NCI-H526 treated with DMSO at 0.1 percent for 48 hours (cell line): ENCODE data around the gene TMEM132E.

ENCODE experiments used
- DNase-seq: peaks from one replicate; lab custom pipeline; 2025; lab: John Stamatoyannopoulos, UW

TMEM132E gene

DNA sequence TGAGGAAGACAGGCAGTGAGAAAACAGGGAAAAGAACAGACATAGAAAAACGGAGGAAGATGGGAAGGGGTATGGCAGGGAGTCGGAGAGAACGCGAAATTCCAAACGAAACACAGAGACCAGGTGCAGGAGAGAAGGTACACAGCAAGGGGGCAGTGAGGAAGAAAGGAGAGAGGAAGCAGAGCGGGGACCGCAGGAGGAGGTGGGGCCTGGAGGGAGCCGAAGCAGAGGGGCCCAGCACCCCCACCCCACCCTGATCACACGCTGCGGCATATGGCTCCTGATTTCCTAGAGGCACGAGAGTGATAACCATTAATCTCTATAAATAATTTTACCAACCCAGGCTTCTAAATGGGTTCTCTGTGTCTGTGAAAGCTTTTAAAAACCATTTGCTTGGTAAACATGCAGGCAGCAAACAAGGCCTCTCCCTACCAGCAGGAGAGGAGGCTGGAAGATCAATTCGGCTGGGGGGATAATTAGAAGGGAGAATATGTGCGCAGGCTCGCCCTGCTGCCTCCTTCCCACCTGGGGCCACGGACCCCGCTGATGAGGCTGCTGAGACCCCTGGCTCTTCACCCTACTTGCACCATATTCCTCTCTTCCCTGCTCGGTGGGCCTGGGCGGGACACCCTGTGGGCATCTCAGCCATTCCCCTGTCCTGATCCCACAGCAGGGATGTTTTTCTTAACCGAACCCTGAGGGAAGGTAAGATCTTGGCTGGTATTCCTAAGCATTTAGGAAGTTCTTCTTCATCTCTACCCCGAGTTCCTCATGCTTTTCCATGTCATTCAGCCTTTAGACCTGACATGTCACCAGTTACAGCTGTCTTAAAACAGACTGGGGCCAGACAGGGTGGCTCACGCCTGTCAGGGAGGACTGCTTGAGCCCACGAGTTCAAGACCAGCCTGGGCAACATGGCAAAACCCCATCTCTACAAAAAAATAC lies 86.7 kb downstream of the TMEM132E start:
- DNase-seq = no peak

DNA sequence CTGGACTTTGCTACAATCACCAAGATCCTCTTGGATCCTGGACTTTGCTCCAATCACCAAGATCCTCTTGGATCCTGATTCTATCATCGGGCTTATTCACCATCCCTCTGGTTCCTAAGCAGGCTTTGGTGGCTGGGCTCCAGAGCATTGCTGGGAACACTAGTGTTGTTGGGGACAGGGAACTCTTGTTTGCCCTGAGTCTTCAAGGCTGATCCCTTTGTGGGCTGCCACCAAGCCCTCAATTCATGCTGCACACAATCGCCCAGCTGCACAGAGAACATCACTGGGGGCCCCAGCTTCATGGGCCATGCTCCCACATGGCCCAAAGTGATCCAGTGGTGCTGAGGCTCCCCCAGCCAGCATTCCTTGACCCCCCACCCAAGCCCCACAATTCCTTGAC lies 88.3 kb downstream of the TMEM132E start:
- DNase-seq = no peak

DNA sequence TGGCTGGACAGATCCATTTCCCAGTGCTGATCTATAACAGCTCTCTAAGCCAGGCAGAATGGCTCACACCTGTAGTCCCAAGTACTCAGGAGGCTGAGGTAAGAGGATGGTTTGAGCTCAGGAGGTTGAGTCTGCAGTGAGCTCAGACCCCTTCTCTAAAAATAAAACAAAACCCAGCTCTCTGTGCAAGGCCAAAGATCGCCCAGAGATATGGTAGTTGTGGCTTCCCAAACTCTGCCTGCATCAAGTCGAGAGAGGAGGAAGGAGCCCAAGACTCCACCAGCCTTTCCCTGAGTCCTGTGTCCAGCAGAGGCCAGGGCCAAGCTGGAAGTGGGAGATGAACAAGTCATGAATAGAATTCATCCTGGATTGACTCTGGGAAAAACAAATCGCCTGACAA lies 88.8 kb downstream of the TMEM132E start:
- DNase-seq = no peak

DNA sequence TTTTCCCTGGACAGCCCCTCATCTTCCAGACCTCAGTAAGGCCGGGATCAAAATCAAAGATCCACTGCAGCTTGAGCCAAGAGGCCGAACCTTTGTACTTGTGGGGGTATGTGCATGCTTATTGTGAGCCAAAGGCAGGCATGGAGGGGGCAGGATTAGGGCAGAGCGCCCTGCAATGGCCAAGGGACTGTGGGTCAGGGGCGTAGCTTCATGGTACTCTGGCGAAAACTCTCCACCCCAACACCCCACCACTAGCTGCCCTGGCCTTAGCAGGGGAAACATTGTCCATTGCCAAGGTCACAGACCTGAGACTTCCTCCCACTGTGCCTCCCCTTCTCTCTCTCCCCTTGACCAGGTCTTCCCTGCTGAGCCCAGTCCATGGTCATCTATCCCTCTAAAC lies 90.1 kb downstream of the TMEM132E start:
- no peak for DNase-seq

DNA sequence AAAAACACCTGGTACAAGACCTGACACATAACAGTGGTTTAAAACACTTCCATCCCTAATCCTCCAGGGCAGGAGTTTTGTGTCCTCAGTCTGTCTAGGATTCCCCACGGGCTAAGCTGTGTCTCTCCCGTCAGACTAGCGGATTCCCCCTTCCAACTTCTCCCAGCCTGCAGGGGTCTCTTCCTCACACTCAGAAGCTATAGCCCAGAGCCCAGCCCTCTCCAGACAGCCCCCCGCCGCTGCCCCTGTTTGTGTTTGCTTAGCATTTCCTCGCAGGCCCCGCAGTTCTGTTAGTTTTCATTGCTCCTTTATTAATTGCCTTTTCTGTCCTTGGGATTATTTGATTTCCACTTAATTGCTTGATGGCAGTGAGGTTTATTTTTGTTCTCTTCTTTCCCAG lies 91.2 kb downstream of the TMEM132E start:
- no peak for DNase-seq

DNA sequence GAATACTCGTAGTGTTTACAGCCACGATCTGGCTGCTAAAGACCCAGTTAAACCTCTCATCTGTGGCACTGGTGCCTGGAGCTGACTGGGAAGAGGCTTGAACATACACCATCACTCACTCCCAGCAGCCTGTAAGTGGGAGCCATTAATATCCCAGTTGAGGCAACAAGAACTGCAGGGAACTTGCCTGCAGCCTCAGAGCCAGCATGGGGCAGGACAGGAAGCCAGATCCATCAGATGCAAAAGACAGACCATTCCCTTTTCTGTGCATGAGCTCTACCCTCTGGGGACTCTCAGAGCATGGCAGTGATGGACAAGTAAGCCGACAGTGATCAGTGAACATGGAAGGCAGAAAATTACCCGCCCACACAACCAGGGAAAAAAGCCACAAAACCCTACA lies 91.8 kb downstream of the TMEM132E start:
- no peak for DNase-seq

DNA sequence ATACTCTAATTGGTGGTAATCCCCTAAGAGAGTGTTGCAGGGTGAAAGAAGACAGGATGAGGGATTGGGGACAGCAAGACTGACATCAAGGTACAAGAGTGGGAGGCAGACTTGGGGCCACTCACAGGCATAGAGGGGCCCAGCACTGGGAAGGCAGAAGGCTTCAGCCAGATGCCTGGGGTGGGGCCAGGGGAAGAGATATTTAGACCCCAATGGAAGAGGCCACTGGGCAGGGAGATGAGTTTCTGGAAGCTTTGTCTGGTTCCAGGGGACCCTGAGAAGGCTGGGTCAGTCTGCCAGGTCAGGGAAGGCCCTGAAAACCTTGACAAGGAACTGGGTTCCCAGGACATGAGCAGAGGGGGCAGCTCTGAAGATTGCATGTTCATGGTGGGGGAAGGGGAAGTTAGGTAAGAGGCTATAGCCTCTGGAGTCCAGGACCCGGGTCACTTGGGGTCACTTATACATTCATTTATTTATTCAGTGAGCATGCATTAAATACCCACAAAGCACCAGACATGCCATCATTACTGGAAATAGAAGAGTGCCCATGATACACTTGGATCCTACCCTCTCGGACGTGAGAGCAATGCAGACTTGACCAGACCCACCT lies 92.9 kb downstream of the TMEM132E start:
- no peak for DNase-seq

DNA sequence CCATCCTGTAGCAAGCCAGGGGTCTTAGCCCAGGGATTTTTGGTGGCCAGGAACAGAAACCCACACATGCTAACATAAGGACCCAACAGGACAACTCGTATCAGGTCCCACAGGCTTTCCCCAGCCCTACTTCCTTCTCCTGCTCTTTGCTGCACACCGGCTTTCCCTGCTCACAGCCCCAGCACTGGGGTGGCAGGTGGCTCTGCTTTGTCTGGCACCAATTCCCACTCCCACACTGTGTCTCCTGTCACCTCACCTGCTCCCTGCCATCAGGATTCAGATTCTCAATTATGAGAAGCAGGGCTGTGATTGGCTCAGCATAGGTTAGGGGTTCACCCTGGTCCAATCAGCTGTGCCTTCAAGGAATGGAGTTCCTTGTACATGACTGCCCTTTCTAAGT lies 94.1 kb downstream of the TMEM132E start:
- DNase-seq = no peak

DNA sequence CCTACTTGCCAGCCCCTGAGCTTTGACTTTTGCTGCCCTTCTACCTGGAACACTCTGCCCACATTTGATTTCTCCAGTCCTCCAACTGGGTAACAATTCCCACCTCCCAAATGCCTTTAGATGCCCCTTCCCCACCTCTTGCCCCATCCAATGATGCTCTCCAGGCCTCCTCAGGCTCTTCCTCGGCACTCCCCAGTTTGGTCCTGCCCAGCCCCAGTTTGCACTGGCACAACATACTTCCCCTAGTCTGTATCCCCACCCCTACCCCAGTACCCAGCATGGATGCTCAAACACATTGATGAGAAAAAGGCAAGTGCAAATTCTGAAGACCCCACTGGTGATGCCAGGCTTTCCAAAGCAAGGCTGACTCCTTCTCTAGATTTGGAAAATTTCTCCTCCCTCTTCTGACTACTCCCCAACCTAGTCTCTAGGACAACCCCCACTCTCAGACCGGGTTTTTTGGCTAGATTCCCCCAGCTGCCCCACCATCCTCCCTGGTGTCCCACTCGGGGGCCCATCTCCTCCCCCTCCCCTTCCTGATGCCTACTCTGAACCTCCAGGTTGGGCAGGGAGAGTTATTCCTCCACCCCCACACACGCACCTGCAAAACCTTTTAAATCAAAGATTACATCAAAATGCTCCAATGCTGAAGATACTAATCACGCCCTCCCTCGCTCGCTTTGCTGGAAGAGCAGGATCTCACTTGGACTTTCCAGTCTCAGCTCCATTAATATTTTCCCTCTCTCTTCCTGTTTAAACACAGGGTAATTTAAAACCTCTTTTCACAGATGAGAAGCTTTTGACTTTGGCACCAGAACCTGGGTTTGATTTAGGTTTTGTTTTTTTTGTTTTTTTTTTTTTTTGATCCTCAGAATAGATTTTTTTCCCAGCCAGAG lies 94.9 kb downstream of the TMEM132E start:
- no peak for DNase-seq

DNA sequence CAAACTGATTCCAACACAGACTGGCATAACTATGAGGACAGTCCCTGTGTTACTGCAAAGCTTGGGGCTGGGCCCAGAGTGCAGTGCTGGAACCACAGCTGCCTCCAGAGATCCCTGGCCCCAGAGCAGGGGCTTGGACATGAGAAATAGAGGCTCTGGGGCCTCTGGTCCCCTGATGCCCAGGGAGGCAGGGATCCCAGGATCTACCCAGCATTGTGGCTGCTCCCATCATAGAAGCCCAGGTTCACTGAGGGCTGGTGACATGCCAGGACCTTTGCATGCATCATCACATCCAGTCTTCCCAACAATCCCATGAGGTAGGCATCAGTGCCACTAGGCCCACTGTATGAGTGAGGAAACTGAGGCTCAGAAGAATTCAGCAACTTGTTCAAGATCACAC lies 95.8 kb downstream of the TMEM132E start:
- no peak for DNase-seq

DNA sequence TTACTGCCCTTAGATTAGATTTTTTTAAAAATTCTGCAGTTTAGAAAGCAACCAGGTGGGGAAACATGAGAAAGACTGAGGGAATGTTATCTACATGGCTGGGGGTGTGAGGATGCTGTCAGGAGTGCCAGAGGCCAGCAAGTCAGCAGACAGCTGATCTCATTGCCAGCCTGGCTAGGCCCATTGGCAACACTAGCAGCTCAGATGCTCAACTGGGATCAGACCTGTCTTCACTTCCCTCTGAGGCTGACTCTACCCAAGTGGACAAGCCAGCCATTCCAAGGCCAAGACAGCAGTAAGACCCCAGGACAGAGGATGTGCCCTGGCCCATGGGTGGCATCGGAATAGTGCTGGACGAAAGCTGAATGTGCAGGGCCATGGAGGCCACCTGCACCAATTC lies 96.2 kb downstream of the TMEM132E start:
- DNase-seq = no peak

DNA sequence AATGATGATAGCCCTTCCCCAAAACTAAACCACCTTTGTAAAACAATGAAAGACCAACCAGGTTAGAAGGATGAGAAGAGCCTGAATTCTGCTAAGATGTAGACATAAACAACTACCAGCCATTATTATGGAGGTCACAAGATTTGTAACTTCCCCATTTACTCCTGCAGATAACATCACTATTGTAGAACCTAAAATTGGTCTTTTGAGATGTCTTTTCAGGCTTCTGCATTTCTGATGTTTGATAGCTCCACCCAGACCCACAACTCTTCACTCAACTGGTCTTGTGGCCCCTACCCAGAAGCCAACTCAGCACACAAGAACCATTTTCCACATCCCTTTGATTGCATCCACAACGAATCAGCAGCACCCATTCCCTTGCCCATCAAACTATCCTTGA lies 100.8 kb downstream of the TMEM132E start:
- no peak for DNase-seq

DNA sequence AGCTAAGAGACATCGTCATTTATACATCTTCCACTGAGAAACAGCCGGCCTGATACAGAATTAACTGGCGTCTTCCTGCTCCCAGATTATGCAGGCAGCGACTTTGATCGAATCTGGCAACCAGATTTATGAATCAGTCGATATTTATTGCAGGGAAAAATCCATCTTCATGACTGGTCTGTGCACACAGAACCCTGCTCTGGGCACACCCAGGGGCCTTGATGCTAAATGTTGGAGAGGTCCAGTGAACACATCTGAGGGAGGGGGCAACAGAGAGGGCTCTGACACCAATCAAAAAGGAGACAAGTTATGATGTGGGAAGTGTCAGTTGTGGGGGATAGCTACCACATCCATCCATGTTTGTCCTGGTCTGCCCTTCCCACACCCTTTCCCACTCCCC lies 102.9 kb downstream of the TMEM132E start:
- DNase-seq = no peak

DNA sequence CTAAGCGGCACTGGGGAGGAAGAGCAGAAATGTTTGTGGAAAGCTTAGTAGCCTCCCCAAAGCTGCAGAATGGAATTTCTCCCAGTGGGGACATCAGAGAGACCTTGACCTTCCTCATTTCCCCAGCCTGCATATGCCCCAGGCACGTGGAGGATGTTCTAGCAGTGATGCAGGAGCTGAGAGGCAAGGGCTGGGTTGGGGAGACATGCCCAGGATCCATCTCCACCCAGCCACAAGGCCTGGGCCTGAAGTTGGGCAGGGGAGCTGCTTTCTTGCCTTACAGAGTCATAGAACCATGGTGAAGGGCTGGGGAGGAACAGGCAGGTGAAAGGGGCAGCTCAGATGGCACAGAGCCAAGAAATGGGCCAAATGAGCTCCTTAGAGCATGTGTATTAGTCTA lies 104.0 kb downstream of the TMEM132E start:
- DNase-seq = no peak
